ENCODE data around the gene SHISA8.

The SHISA8 gene

GRCh38 chr22:41902932-41903421 lies 11.9 kb downstream of the SHISA8 start:
- Histone ChIP-seq H3K27ac (ENCODE audit: poor library complexity, severe bottlenecking) (no peak overlapping the region), H3K9me3 (ENCODE audit: severe bottlenecking) (no peaks in the 10 kb centered on the region), H3K36me3 (ENCODE audit: low read depth) (peaks cover 79% of the 10 kb centered on the region), H3K27me3 (ENCODE audit: insufficient read depth, poor library complexity, severe bottlenecking) (no peaks in the 10 kb centered on the region), H3K4me3 (ENCODE audit: severe bottlenecking) (no peak overlapping the region), H3K4me1 (ENCODE audit: insufficient read depth, poor library complexity, severe bottlenecking) (no peaks in the 10 kb centered on the region)
- TF ChIP-seq CTCF (IDR thresholded peaks at IDR 0.05; ENCODE audit: poor library complexity, severe bottlenecking), result no peak
- ATAC-seq (ENCODE audit: low read depth) (no peak), DNase-seq (ENCODE audit: low spot score) (no peak)

- DNase-seq (ENCODE audit: low spot score), result no peak
- H3K4me1 ChIP-seq (ENCODE audit: insufficient read depth, poor library complexity, severe bottlenecking), result no peaks in the 10 kb centered on the region
- peaks cover 87% of the 10 kb centered on the region for H3K36me3 ChIP-seq (ENCODE audit: low read depth)
- no peak for TF ChIP-seq CTCF (IDR thresholded peaks at IDR 0.05; ENCODE audit: poor library complexity, severe bottlenecking)
- no peaks in the 10 kb centered on the region for H3K27me3 ChIP-seq (ENCODE audit: insufficient read depth, poor library complexity, severe bottlenecking)
- no peak overlapping the region for H3K27ac ChIP-seq (ENCODE audit: poor library complexity, severe bottlenecking)
- no peaks in the 10 kb centered on the region for H3K9me3 ChIP-seq (ENCODE audit: severe bottlenecking)
- ATAC-seq (ENCODE audit: low read depth), result no peak
- H3K4me3 ChIP-seq (ENCODE audit: severe bottlenecking), result no peak overlapping the region
These were observed 12.9 kb downstream of the SHISA8 start for GRCh38 chr22:41902016-41902415.

- peaks cover 94% of the 10 kb centered on the region for H3K36me3 ChIP-seq (ENCODE audit: low read depth)
- no peak overlapping the region for H3K27ac ChIP-seq (ENCODE audit: poor library complexity, severe bottlenecking)
- ATAC-seq (ENCODE audit: low read depth) (no peak), DNase-seq (ENCODE audit: low spot score) (no peak)
- no peak overlapping the region for H3K4me3 ChIP-seq (ENCODE audit: severe bottlenecking)
- TF ChIP-seq CTCF (IDR thresholded peaks at IDR 0.05; ENCODE audit: poor library complexity, severe bottlenecking), result no peak
- no peaks in the 10 kb centered on the region for H3K9me3 ChIP-seq (ENCODE audit: severe bottlenecking)
- H3K27me3 ChIP-seq (ENCODE audit: insufficient read depth, poor library complexity, severe bottlenecking), result no peaks in the 10 kb centered on the region
- no peaks in the 10 kb centered on the region for H3K4me1 ChIP-seq (ENCODE audit: insufficient read depth, poor library complexity, severe bottlenecking)
These were observed 14.1 kb downstream of the SHISA8 start for GRCh38 chr22:41900652-41901312.

GRCh38 chr22:41899992-41900651 lies 14.8 kb downstream of the SHISA8 start:
- no peak for DNase-seq (ENCODE audit: low spot score)
- H3K27ac ChIP-seq (ENCODE audit: poor library complexity, severe bottlenecking), result no peak overlapping the region
- ATAC-seq (ENCODE audit: low read depth), result no peak
- H3K4me3 ChIP-seq (ENCODE audit: severe bottlenecking), result no peak overlapping the region
- H3K4me1 ChIP-seq (ENCODE audit: insufficient read depth, poor library complexity, severe bottlenecking), result no peaks in the 10 kb centered on the region
- H3K36me3 ChIP-seq (ENCODE audit: low read depth), result peaks cover 100% of the 10 kb centered on the region
- no peaks in the 10 kb centered on the region for H3K9me3 ChIP-seq (ENCODE audit: severe bottlenecking)
- H3K27me3 ChIP-seq (ENCODE audit: insufficient read depth, poor library complexity, severe bottlenecking), result no peaks in the 10 kb centered on the region
- no peak for TF ChIP-seq CTCF (IDR thresholded peaks at IDR 0.05; ENCODE audit: poor library complexity, severe bottlenecking)

- Histone ChIP-seq H3K27me3 (ENCODE audit: insufficient read depth, poor library complexity, severe bottlenecking) (no peaks in the 10 kb centered on the region), H3K27ac (ENCODE audit: poor library complexity, severe bottlenecking) (no peak overlapping the region), H3K36me3 (ENCODE audit: low read depth) (peaks cover 100% of the 10 kb centered on the region), H3K4me1 (ENCODE audit: insufficient read depth, poor library complexity, severe bottlenecking) (no peaks in the 10 kb centered on the region), H3K9me3 (ENCODE audit: severe bottlenecking) (no peaks in the 10 kb centered on the region), H3K4me3 (ENCODE audit: severe bottlenecking) (no peak overlapping the region)
- TF ChIP-seq CTCF (IDR thresholded peaks at IDR 0.05; ENCODE audit: poor library complexity, severe bottlenecking), result no peak
- no peak for ATAC-seq (ENCODE audit: low read depth)
- no peak for DNase-seq (ENCODE audit: low spot score)
These were observed 15.8 kb downstream of the SHISA8 start for GRCh38 chr22:41899110-41899509.
